ENCODE data around the gene PNLIPRP3. TPM values are rescaled to one million over a fixed set of nuclear protein-coding genes. Genes with fewer than 3 reads are reported as not detected.

Gene PNLIPRP3
- polyA plus RNA-seq, 3 donors = not detected

DNA sequence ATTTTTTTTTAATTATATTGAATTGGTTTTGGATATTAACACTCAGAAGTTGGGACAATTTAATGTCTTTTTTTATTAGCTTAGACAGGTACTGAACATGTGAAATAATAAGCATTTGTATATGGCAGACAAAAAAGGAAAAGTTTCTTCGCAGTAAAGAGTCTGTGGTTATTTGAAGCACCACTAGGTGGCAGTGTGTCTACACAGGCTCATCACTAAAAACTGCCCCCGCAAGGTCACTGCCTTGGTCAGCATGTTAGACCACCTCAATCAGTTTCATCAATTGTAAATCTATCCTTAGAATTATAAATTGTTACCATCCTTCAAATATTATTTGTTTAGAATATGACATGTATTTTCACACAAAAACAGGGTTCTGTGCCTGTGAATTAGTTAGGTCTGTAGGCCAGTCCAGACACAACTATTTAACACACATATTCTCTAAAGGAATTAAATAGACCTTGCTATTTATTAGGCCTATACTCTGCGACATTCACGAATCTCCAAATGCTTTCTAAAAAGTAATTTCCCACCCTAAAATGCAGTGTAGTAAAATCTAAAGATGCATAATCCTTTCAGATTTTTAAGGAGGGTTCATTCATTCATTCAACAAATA, 17.0 kb downstream of the PNLIPRP3 start:
- DNase-seq = peak; percentile 17

DNA sequence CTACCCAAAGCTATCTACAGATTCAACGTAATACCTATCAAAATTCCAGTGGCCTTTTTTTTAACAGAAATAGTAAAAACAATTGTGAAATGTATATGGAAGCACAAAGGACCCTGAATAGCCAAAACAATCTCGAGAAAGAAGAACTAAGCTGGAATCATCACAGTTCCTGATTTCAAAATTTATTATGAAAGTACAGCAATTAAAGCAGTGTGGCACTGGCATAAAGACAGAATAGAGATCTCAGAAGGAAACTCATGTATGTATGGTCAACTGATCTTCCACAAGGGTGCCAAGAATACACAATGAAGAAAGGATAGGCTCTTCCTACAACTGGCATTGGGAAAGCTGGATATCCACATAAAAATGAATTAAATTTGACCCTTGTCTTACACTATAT, 23.2 kb downstream of the PNLIPRP3 start:
- no peak for DNase-seq

DNA sequence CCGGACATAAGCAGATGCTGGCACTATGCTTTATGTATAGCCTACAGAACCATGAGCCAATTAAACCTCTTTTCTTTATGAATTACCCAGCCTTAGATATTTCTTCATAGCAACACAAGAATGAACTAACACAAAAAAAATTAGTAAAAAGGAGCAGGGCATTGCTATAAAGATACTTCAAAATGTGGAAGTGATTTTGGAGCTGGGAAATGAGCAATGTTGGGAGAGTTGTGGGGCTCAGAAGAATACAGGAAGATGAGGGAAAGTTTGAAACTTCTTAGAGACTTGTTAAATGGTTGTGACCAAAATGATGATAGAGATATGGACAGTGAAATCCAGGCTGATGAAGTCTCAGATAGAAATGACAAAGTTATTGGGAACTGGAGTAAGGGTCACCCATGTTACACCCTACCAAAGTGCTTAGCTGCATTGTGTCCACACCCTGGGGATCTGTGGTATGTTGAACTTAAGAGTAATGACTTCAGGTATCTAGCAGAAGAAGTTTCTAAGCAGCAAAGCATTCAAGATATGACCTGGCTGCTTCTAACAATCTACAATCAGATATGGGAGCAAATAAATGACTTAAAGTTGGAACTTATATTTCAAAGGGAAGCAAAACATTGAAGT, 24.2 kb downstream of the PNLIPRP3 start:
- no peak for DNase-seq

DNA sequence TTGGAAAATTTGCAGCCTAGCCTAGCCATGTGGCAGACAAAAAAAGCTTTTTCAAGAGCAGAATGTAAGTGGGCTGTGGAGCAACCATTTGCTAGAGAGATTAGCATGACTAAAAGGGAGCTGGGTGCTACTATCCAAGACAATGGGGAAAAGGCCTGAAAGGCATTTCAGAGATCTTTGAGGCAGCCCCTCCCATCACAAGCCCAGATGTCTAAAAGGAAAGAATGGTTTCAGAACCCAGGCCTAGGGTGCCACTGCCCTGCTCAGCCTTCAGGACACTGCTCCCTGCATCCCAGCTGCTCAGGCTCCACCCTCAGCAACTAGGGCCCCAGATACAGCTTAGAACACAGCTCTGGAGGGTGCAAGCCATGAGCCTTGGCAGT, 24.7 kb downstream of the PNLIPRP3 start:
- no peak for DNase-seq

DNA sequence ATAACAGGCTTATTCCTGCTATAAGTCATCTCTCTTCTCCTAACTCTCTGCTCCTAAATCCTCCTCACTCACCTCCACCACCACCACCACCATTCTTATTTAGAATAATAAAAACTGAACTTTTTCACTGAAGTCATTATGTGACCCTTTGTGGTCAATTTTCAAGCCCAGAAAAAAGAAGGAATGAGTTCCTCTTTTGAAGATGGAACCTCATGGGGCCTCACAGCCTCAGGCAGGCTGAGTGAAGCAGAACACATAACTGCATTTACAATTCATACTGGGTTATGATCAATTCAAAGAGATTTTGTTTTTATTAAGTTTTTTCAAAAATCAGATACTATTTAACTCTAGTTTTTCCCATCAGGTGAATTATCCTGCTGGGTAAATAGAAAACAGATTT, 29.8 kb downstream of the PNLIPRP3 start:
- no peak for DNase-seq

DNA sequence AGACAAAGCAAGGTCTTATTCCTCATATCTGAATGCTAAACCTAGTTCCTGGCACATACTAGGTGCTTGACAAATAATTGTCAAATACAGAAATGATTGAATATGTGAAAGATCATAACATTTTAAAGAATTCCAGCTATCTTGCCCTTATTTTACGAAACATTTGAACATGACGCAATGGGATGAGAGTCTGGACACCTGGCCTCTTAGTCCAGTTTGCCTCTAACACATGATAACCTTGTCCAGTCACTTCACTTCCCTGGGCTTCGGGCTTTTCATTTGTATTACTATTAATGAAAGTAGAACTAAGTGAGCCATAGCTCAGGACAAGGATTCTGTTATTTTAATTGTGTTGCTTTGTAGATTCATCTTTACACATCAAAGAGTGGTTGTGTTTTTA, 32.6 kb downstream of the PNLIPRP3 start:
- DNase-seq = no peak

DNA sequence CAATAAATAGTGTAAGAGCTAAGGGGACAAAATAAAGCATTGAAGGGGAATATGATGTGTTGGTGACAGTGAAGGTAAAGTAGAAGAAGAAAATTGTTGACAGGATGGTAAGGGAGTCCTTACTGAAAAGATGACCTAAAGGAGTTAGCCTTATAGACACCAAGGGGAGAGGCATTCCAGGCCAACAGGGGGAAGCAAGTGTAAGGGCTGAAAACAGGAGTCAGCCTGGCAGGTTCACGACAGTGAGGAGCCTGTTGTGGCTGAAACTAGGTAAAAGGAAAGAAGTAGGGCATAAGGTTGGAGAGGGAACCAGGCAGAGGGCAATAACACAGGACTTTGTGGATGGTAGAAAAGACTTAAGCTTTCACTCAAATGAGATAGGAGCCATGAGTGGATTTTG, 34.0 kb downstream of the PNLIPRP3 start:
- no peak for DNase-seq

DNA sequence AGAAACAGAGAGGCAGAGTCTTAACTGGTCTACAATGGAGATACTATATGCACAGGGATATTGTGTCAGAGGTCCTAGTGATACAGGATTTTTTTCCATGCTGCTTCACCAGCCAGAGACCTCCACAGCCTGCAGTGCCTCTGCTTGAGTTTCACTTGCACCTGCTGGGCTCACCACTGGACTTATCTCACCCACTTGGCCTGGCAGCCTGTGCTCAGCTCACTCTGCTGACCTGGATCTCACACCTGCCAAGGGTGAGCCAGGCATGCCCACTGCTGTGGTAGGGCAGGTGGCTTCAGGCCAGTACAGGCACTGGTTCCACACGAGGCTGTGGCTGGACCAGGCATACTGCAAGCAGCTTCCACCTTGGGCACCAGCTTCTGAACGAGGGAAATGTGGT, 36.6 kb downstream of the PNLIPRP3 start:
- no peak for DNase-seq

DNA sequence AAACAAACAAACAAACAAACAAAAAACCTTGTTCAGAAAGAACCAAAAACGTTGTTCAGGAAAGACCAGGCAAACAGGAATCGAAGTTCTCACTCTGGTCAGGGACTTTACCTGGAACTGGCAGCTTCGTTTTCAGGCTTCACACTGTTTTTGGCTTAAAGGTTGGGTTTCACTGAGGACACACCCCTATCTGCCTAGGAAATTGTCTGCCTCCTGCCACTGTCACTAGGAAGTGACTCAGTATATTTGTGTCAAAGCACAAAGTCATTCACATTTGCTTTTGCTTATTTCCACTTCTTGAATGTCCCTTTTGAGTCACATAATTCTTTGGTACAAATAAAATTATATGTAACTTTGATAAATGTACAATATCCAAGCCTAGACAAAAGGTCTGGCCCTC, 37.9 kb downstream of the PNLIPRP3 start:
- no peak for DNase-seq

DNA sequence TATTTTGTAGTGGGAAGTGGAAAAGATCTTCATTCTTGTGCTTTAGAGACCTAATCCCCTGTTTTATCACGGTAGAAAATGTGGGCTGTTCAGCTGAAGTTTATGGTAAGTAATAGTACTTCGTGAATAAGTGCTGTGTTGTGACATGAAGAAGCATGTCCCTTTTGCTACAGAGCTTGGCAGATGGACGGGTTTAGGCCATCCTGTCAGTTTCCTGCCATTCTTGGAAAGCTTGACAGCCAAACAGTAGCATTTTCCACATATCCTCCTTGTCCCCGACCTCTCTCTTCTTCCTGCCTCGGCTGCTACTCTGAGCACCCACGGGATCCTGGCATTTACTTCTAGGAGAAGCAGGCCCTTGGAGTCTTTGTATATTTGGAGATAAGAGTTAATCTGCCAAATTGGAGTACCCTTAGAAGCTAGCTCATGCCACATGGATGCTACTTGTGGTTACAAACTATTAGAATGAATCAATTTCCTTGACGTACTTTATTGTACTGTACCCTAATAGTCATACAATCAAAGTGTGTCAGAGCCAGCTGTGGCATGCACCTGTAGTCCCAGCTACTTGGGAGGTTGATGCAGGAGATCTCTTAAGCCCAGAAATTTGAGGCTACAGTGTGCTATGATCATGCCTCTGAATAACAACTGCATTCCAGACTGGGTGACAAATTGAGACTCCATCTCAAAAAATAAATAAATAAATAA, 39.2 kb downstream of the PNLIPRP3 start:
- DNase-seq = no peak

DNA sequence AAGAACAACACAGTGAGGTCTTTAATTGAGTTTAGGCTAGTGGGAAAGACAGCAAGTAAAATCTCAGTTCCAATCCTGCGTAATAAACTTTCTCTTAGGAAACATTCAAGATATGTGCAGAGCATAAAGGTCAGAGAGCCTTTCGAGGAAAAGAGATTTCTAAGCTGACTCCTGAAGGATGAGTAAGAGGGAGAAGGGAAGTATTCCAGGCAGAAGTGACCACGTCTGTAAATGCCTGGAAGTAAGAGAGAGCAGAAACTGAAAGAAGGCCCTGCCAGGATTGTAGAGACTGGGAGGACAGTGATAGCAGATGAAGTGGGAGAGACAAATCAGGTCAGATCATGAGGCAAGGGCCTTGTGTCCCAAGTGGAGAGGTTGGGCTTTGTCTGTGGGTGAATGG, 41.8 kb downstream of the PNLIPRP3 start:
- no peak for DNase-seq

DNA sequence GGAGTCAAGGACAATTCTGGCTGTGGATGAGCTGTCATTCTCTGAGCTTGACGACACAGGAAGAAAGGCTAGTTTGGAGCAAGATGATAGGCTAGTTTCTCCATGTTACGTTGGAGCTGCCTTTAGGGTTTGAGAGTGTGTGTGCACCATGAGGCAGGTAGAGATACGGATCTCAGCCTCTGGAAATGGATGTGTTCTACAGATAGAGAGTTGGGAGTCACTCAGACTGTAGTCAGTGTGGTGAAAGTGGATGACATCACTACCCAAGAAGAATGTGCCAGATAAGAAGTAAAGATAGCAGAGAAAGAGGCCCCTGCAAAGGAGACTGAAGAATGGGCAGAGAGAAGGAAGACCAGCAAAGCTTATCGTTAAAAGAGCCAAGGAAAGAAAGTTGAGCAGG, 42.4 kb downstream of the PNLIPRP3 start:
- no peak for DNase-seq

DNA sequence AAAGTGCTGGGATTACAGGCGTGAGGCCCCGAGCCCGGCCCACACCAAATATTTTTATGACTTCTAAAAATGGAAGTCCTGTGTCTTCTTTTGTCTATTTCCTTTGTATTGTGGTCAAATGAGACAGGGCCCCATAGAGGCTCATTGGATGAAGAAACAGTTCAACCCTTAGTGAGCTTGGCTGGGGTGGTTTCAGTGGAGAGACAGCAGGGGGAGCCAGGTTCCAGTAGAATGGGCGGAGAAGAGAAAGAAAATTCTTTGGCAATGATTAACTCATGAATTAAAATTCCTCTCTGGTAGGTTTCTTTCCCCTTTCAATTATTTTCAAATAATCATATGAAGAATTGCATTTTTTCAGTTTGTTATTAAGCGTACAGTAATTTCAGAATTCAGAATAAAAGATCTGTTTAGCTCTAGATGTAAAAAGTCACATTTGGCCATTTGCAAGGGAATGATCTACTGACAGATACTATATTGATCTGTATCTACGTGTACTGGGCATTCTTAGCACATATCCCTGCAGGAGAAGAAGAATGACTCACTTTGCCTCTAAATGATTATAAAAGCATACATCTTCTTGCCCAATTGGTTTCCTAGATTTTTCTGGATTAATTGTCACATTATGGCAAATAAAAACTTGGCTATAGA, 43.2 kb downstream of the PNLIPRP3 start:
- no peak for DNase-seq

DNA sequence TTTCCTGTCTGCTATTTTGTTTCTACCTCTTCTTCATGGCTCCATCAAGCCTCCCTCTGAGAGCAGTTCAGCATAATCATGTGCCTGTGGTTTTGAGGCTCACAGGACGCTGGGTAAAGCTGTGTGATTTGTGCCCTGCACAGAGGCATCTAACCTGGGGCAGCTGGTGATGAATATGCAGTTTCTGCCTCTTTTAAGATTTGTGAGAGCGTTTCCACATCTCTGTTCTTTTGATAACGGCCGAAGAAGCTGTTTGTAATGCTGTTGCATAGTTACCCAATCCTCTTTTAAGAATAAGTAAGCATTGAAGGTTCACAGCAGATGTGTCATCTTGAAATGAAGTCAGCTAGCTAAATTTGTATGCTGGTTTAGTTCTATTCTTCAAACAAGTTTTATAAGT, 45.2 kb downstream of the PNLIPRP3 start:
- no peak for DNase-seq

DNA sequence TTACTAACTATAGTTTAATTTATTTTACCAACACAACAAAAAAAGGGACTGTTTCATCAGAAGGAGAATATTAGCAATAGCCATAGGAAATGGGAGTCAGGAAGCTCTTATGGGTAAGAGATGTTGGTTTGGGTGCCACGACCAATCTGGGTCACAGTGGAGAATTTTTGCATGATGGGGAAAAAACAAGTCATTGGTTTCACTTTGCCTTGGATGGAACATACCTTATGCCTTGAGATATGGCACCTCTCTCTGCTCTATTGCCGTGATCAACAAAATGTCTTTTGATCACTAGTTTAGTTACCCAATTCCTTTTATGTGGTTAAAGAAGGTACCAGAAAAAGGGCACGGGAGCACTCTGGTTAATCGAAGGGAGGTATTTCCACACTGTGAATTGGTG, 48.2 kb downstream of the PNLIPRP3 start:
- no peak for DNase-seq

DNA sequence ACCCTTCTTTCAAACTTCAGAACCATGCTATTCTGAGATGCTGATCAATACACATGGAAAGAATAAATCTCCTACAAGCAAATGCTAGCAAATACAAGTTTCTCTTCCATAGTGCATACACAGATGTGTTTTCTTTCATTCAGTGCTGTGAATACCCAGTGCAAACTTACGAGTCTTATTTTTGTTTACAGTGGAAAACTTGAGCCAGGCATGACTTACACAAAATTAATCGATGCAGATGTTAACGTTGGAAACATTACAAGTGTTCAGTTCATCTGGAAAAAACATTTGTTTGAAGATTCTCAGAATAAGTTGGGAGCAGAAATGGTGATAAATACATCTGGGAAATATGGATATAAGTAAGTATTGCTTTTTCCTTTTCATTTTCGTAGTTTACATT, 48.8 kb downstream of the PNLIPRP3 start:
- DNase-seq = no peak

DNA sequence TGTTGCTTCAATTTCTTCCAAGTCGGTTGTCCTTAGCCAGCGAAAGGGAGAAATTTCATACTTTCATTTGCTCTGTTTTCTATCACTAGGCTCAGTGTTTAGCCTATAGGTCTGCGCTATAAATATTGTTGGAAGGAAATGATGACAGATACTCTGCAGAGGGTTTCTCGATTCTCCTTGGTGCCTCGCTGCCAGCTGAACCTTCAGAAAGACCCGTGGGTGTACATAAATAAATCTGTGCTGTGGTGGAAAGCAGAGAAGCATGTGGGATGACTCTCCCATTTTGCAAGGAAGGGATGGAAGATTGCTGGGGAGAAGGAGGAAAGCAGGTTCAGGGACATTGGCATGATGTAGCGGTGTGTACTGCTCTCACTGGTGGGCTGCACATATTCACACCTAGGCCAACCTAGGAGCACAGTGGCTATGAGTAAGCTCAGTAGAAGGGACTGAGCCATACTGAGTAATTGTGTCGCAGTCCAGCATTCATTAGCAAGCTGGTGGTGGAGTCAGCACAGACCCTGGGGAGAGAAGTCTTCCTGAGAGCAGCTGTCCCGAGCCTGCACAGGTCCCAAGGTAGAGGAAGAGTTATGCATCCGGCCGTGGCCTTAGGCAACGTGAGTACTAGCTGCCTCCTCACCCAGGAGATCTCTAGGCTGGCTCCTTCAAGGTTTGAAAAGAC, 50.5 kb downstream of the PNLIPRP3 start:
- no peak for DNase-seq

DNA sequence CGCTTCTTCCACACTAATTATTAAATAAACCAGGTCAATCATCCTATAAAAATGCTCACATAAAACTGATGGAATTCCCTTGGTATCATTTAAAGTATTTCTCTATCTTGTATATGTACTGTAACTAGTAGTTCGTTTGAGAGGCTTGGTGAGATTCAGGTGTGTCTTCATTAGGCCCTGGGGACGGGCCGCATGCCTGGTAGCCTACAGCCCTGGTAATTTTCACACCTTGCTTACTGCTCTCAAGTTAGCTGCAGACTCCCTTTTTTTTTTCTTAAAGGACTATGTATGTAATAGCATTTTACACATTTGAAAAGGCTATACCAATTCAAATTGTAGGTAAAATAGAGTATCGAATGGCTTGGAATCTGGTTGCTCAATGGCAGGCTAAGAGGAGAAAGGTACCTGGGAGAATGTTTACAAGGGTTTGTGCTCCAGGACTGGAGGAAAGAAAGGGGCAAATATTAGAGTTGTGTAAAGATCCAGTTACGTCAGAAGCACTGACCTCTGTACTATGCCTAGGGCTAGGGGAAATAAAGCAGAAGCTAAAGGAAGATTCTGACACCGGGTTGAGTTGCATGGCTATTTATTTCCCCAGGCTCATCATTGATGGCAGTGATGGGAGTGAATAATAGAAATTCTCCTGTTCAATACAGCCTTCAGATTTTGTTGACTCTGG, 59.3 kb downstream of the PNLIPRP3 start:
- DNase-seq = no peak

DNA sequence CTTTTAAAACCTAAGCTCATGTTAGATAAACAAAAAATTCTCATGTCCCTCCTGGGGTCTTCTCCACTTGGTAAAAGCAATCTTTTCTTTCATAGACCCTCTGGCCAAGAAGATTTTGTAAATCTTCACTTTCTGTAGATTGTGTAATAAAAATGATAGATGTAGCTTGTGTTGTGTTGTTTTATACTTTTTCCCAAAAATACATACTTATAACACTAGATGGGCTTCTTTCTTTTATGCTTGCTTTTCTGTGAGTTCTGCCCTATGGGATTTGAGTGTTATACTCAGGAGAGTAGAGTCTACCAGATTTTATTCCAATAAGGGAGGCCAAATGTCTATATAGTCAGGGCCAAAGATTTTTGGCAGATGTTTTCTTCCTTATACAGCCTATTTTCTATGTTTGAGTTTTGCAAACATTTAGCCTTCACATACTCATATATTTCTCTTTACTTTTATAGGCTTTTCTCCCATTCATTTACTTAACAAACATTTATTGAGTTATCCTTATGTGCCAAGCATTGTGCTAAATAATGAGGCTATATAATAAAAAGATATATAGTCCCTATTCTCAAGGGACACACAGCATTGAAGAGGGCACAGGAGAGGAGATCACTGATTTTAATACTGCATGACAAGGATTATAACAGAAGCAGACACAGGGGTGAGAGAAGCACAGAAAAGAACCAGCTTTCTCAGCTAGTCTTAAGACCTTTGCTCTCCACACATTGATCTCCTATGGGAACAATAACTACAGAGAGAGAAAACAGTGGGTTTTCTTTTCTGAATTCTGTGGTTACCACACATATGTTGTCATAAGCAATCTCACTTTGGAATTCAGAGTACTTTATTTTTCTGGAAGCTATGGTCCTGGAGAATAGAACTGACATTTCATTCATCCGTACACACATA, 60.1 kb downstream of the PNLIPRP3 start:
- no peak for DNase-seq

DNA sequence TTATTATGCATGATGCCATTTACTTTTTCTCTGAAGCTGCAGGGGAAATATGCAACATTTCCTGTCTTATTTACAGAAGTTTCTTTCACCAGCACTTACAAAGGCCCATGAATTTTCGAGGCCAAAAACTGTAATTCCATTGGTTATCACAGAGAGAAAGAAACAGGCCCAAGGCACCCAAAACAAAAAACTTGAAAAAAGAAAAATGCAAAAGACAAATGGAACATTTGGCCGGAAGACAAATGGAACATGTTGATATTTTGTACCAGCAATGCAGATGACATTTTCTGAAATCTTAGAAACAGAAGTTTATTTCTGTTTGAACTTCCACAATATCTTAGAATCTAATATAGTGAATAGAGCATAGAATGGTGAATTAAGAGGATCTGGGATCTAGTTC, 61.8 kb downstream of the PNLIPRP3 start:
- no peak for DNase-seq
